IPS-NIHi7 (cell line): ENCODE measurements around the gene PCSK2.

Experiments
- DNase-seq: peaks from one replicate; pipeline ENCODE4 v3.0.0; 2012; ENCODE audit warnings: mixed read lengths; ENCODE audit errors: extremely low spot score

PCSK2 gene

GRCh38 chr20:17504898-17505635 lies 278.2 kb downstream of the PCSK2 start:
- peak; percentile 70 for DNase-seq

GRCh38 chr20:17505636-17506517 lies 279.0 kb downstream of the PCSK2 start:
- no peak for DNase-seq

GRCh38 chr20:17507032-17507431 lies 280.2 kb downstream of the PCSK2 start:
- no peak for DNase-seq

GRCh38 chr20:17507531-17507930 lies 280.7 kb downstream of the PCSK2 start:
- DNase-seq, result no peak

- no peak for DNase-seq
Observed at GRCh38 chr20:17508756-17509155, 281.9 kb downstream of the PCSK2 start.

- DNase-seq, result no peak
Observed at GRCh38 chr20:17510548-17510947, 283.7 kb downstream of the PCSK2 start.

GRCh38 chr20:17511401-17511800 lies 284.6 kb downstream of the PCSK2 start:
- DNase-seq, result no peak

- DNase-seq, result no peak
Observed at GRCh38 chr20:17513939-17514338, 287.1 kb downstream of the PCSK2 start.

GRCh38 chr20:17515053-17515452 lies 288.2 kb downstream of the PCSK2 start:
- DNase-seq, result no peak

GRCh38 chr20:17518339-17519052 lies 291.7 kb downstream of the PCSK2 start:
- DNase-seq, result peak; percentile 70

- DNase-seq, result no peak
Observed at GRCh38 chr20:17519606-17520285, 292.9 kb downstream of the PCSK2 start.

- no peak for DNase-seq
Observed at GRCh38 chr20:17520583-17520982, 293.7 kb downstream of the PCSK2 start.

GRCh38 chr20:17522528-17522927 lies 295.7 kb downstream of the PCSK2 start:
- DNase-seq, result no peak

- no peak for DNase-seq
Observed at GRCh38 chr20:17523326-17523725, 296.5 kb downstream of the PCSK2 start.

- DNase-seq, result no peak
Observed at GRCh38 chr20:17524560-17524959, 297.7 kb downstream of the PCSK2 start.

- no peak for DNase-seq
Observed at GRCh38 chr20:17525132-17525531, 298.3 kb downstream of the PCSK2 start.

- peak; percentile 72 for DNase-seq
Observed at GRCh38 chr20:17525650-17526049, 298.8 kb downstream of the PCSK2 start.

- no peak for DNase-seq
Observed at GRCh38 chr20:17529586-17529985, 302.7 kb downstream of the PCSK2 start.

GRCh38 chr20:17530153-17530552 lies 303.3 kb downstream of the PCSK2 start:
- DNase-seq, result no peak

GRCh38 chr20:17530716-17531664 lies 304.1 kb downstream of the PCSK2 start, which contains the start of gene BFSP1:
Gene BFSP1, minus strand, starts transcription at chr20:17531379. Its CDS starts 50 bp downstream, at chr20:17531329.
- peak; percentile 60 for DNase-seq
